Measurements from ENCODE around the gene SSH3.

SSH3 gene

GRCh38 chr11:67281552-67282150 lies 21.7 kb upstream of the SSH3 start:
- DNase-seq = no peak

GRCh38 chr11:67282155-67282875 lies 21.0 kb upstream of the SSH3 start:
- DNase-seq = no peak

GRCh38 chr11:67282876-67283371 lies 20.4 kb upstream of the SSH3 start:
- no peak for DNase-seq

- DNase-seq = no peak
These were observed 19.8 kb upstream of the SSH3 start for GRCh38 chr11:67283481-67283963.

GRCh38 chr11:67284811-67285540 lies 18.4 kb upstream of the SSH3 start:
- no peak for DNase-seq

- DNase-seq = no peak
These were observed 17.5 kb upstream of the SSH3 start for GRCh38 chr11:67285541-67286498.

- no peak for DNase-seq
These were observed 16.6 kb upstream of the SSH3 start for GRCh38 chr11:67286621-67287333.

GRCh38 chr11:67287355-67288197 lies 15.8 kb upstream of the SSH3 start:
- no peak for DNase-seq

GRCh38 chr11:67288198-67288451 lies 15.2 kb upstream of the SSH3 start:
- no peak for DNase-seq

- DNase-seq = peak; percentile 88
These were observed 14.7 kb upstream of the SSH3 start for GRCh38 chr11:67288452-67289225.

GRCh38 chr11:67289226-67289650 lies 14.1 kb upstream of the SSH3 start, which contains the start of gene ANKRD13D:
Gene ANKRD13D, plus strand, starts transcription at chr11:67289303. Its CDS starts 158 bp downstream, at chr11:67289461.
- peak; percentile 86 for DNase-seq

- no peak for DNase-seq
These were observed 13.5 kb upstream of the SSH3 start for GRCh38 chr11:67289651-67290479.

GRCh38 chr11:67290801-67291200 lies 12.5 kb upstream of the SSH3 start:
- DNase-seq = no peak

- DNase-seq = no peak
These were observed 11.6 kb upstream of the SSH3 start for GRCh38 chr11:67291481-67292381.

GRCh38 chr11:67292671-67293070 lies 10.7 kb upstream of the SSH3 start:
- no peak for DNase-seq

GRCh38 chr11:67293090-67293489 lies 10.2 kb upstream of the SSH3 start:
- DNase-seq = no peak

GRCh38 chr11:67295846-67296245 lies 7.5 kb upstream of the SSH3 start:
- DNase-seq = no peak

- DNase-seq = no peak
These were observed 4.5 kb upstream of the SSH3 start for GRCh38 chr11:67298786-67299185.
